ENCODE results near the gene ZNF595.
"Not testable (repeated sequence)": the region's sequence is repeated elsewhere in the genome, so short reads cannot be mapped to it uniquely, and the experiment has no call there.

ZNF595 gene

GRCh38 chr4:53521-53920 is 400 bp downstream of the ZNF595 start:
- in situ Hi-C loops (cut with HindIII; ENCODE audit: low pct_unique_long_range_greater_than_20kb, low sequenced_read_pairs); DNase-seq (ENCODE audit: low read depth in 1 of 2, low spot score in 1 of 2): not testable (repeated sequence)

GRCh38 chr4:64733-65132 is 11.6 kb downstream of the ZNF595 start:
- DNase-seq (ENCODE audit: low read depth in 1 of 2, low spot score in 1 of 2); in situ Hi-C loops (cut with HindIII; ENCODE audit: low pct_unique_long_range_greater_than_20kb, low sequenced_read_pairs): not testable (repeated sequence)

- in situ Hi-C loops (cut with HindIII; ENCODE audit: low pct_unique_long_range_greater_than_20kb, low sequenced_read_pairs), result no loop called here
- no peak for DNase-seq (ENCODE audit: low read depth in 1 of 2, low spot score in 1 of 2)
- TF ChIP-seq JUND (IDR thresholded peaks at IDR 0.05; ENCODE audit: low read depth), result no peak
These were observed 18.7 kb downstream of the ZNF595 start for GRCh38 chr4:71830-72229.

- TF ChIP-seq JUND (IDR thresholded peaks at IDR 0.05; ENCODE audit: low read depth), result no peak
- in situ Hi-C loops (cut with HindIII; ENCODE audit: low pct_unique_long_range_greater_than_20kb, low sequenced_read_pairs), result no loop called here
- no peak for DNase-seq (ENCODE audit: low read depth in 1 of 2, low spot score in 1 of 2)
These were observed 32.8 kb downstream of the ZNF595 start for GRCh38 chr4:85951-86350.

GRCh38 chr4:86559-87324 is 33.6 kb downstream of the ZNF595 start:
- in situ Hi-C loops (cut with HindIII; ENCODE audit: low pct_unique_long_range_greater_than_20kb, low sequenced_read_pairs); DNase-seq (ENCODE audit: low read depth in 1 of 2, low spot score in 1 of 2): not testable (repeated sequence)

GRCh38 chr4:98386-98785 is 45.3 kb downstream of the ZNF595 start:
- peak in 1 of 2 experiments; percentile 62 for DNase-seq (ENCODE audit: low read depth in 1 of 2, low spot score in 1 of 2)
- no peak for TF ChIP-seq JUND (IDR thresholded peaks at IDR 0.05; ENCODE audit: low read depth)
- in situ Hi-C loops (cut with HindIII; ENCODE audit: low pct_unique_long_range_greater_than_20kb, low sequenced_read_pairs), result no loop called here

- DNase-seq (ENCODE audit: low read depth in 1 of 2, low spot score in 1 of 2), result no peak
- TF ChIP-seq JUND (IDR thresholded peaks at IDR 0.05; ENCODE audit: low read depth), result no peak
- in situ Hi-C loops (cut with HindIII; ENCODE audit: low pct_unique_long_range_greater_than_20kb, low sequenced_read_pairs), result no loop called here
These were observed 46.7 kb downstream of the ZNF595 start for GRCh38 chr4:99863-100262.

- DNase-seq (ENCODE audit: low read depth in 1 of 2, low spot score in 1 of 2), result no peak
- in situ Hi-C loops (cut with HindIII; ENCODE audit: low pct_unique_long_range_greater_than_20kb, low sequenced_read_pairs), result no loop called here
- TF ChIP-seq JUND (IDR thresholded peaks at IDR 0.05; ENCODE audit: low read depth), result no peak
These were observed 53.9 kb downstream of the ZNF595 start for GRCh38 chr4:107083-107443.

- no peak for TF ChIP-seq JUND (IDR thresholded peaks at IDR 0.05; ENCODE audit: low read depth)
- in situ Hi-C loops (cut with HindIII; ENCODE audit: low pct_unique_long_range_greater_than_20kb, low sequenced_read_pairs), result no loop called here
- no peak for DNase-seq (ENCODE audit: low read depth in 1 of 2, low spot score in 1 of 2)
These were observed 54.6 kb downstream of the ZNF595 start for GRCh38 chr4:107444-108429.

GRCh38 chr4:112771-113170 is 59.6 kb downstream of the ZNF595 start:
- in situ Hi-C loops (cut with HindIII; ENCODE audit: low pct_unique_long_range_greater_than_20kb, low sequenced_read_pairs), result no loop called here
- TF ChIP-seq JUND (IDR thresholded peaks at IDR 0.05; ENCODE audit: low read depth), result no peak
- no peak for DNase-seq (ENCODE audit: low read depth in 1 of 2, low spot score in 1 of 2)

- in situ Hi-C loops (cut with HindIII; ENCODE audit: low pct_unique_long_range_greater_than_20kb, low sequenced_read_pairs), result no loop called here
- no peak for DNase-seq (ENCODE audit: low read depth in 1 of 2, low spot score in 1 of 2)
- no peak for TF ChIP-seq JUND (IDR thresholded peaks at IDR 0.05; ENCODE audit: low read depth)
These were observed 60.6 kb downstream of the ZNF595 start for GRCh38 chr4:113732-114131.

GRCh38 chr4:114149-114548 is 61.0 kb downstream of the ZNF595 start:
- no peak for TF ChIP-seq JUND (IDR thresholded peaks at IDR 0.05; ENCODE audit: low read depth)
- peak in 1 of 2 experiments; percentile 52 for DNase-seq (ENCODE audit: low read depth in 1 of 2, low spot score in 1 of 2)
- in situ Hi-C loops (cut with HindIII; ENCODE audit: low pct_unique_long_range_greater_than_20kb, low sequenced_read_pairs), result no loop called here

- DNase-seq (ENCODE audit: low read depth in 1 of 2, low spot score in 1 of 2), result no peak
- TF ChIP-seq JUND (IDR thresholded peaks at IDR 0.05; ENCODE audit: low read depth), result no peak
- in situ Hi-C loops (cut with HindIII; ENCODE audit: low pct_unique_long_range_greater_than_20kb, low sequenced_read_pairs), result no loop called here
These were observed 63.4 kb downstream of the ZNF595 start for GRCh38 chr4:116499-116898.
